GM06990 (cell line): ENCODE data around the gene TEX51.
A peak's percentile ranks its signal among the peaks of the same experiment; 100 is the strongest.

Experiments
- DNase-seq: peaks from one replicate; pipeline ENCODE4 v3.0.0-alpha.2; 2011; ENCODE audit not compliant: insufficient read length; ENCODE audit errors: extremely low read depth
- H3K27me3 ChIP-seq: replicated peaks from 2 replicates; pipeline ENCODE4 v1.6.0; 2011; ENCODE audit warnings: low read length; ENCODE audit not compliant: control insufficient read depth, insufficient read depth
- H3K36me3 ChIP-seq: 2 replicates; pipeline ENCODE4 v1.5.1; 2011; ENCODE audit warnings: low read length; ENCODE audit not compliant: control insufficient read depth, insufficient read depth
- H3K4me3 ChIP-seq: replicated peaks from 2 replicates; pipeline ENCODE4 v1.5.1; 2011; ENCODE audit warnings: low read depth, mild to moderate bottlenecking, control low read depth, low read length
- TF ChIP-seq, protein P1 (sequence below): IDR thresholded peaks from 2 replicates; pipeline ENCODE4 v1.5.1; 2011; ENCODE audit warnings: low read length, control low read depth, mild to moderate bottlenecking, inconsistent platforms; ENCODE audit not compliant: insufficient read depth, poor library complexity, severe bottlenecking

TEX51 gene

DNA sequence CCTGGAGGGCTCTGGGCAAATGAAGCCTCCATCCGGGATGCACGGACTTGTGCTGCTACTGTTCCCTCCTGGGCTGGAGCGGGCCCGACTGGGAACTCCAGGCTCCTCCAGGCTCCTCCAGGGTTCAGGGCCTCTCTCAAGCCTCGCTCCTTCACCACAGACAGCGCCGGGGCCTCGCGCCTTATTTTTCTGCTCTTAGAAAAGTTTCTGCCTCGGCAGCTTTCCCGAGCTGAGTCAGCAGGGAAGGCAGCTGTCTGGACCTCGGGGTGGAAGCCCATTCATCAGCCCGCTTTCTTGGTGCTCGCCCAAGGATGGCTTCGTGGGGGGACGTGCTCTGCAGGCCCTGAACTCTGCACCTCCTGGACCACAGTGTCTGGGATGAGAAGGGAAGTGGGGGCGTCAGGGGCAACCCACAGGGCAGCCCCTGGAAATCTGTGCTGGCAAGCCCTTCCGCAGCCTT, 12.9 kb upstream of the TEX51 start:
- H3K36me3 ChIP-seq, result no peaks in the 10 kb centered on the region
- no peak for DNase-seq
- TF ChIP-seq, protein P1, sequence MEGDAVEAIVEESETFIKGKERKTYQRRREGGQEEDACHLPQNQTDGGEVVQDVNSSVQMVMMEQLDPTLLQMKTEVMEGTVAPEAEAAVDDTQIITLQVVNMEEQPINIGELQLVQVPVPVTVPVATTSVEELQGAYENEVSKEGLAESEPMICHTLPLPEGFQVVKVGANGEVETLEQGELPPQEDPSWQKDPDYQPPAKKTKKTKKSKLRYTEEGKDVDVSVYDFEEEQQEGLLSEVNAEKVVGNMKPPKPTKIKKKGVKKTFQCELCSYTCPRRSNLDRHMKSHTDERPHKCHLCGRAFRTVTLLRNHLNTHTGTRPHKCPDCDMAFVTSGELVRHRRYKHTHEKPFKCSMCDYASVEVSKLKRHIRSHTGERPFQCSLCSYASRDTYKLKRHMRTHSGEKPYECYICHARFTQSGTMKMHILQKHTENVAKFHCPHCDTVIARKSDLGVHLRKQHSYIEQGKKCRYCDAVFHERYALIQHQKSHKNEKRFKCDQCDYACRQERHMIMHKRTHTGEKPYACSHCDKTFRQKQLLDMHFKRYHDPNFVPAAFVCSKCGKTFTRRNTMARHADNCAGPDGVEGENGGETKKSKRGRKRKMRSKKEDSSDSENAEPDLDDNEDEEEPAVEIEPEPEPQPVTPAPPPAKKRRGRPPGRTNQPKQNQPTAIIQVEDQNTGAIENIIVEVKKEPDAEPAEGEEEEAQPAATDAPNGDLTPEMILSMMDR, result no peak
- no peak overlapping the region; the same call in 1 of the 2 replicates for H3K4me3 ChIP-seq
- H3K27me3 ChIP-seq, result no peaks in the 10 kb centered on the region; the same call in 1 of the 2 replicates

- no peaks in the 10 kb centered on the region for H3K36me3 ChIP-seq
- no peaks in the 10 kb centered on the region; the same call in 1 of the 2 replicates for H3K27me3 ChIP-seq
- DNase-seq, result peak; percentile 64
- TF ChIP-seq, protein P1, result peak; percentile 71
- peak overlapping the region; percentile 26 for H3K4me3 ChIP-seq
These were observed 12.3 kb upstream of the TEX51 start for GRCh38 chr2:126886211-126886915.

DNA sequence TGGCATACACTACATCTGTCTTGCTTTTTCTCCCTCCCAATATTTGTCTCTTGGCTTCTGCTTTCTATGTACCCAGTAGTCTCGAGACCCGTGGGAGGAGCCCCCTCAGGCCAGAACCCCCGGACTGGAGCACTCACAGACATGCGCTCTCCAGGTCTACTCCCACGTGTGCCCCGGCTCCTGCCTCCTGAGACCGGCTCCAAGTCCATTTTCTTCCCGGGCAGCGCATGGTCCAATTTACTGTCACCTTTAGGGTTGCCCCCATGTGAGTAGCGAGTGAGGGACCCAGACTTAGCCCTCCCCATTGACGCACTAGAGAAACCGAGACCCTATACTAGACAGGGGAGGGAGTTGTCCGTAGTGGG, 11.8 kb upstream of the TEX51 start:
- TF ChIP-seq, protein P1, result no peak
- Histone ChIP-seq H3K4me3 (no peak overlapping the region), H3K27me3 (no peaks in the 10 kb centered on the region; the same call in 1 of the 2 replicates), H3K36me3 (no peaks in the 10 kb centered on the region)
- no peak for DNase-seq

DNA sequence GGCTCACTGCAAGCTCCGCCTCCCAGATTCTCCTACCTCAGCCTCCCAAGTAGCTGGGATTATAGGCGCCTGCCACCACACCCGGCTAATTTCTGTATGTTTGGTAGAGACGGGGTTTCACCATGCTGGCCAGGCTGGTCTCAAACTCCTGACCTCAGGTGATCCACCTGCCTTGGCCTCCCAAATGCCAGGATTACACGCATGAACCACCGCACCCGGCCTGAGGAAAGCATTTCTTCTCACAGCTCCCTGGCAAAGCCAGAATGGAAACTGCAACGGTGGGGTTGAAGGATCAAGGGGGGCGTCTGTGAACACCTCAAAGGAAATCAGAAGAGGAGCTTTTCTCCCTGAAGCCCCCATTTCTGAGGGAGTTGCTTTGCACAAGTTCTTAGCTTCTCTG, 11.2 kb upstream of the TEX51 start:
- Histone ChIP-seq H3K4me3 (no peak overlapping the region), H3K36me3 (no peaks in the 10 kb centered on the region), H3K27me3 (no peaks in the 10 kb centered on the region; the same call in 1 of the 2 replicates)
- TF ChIP-seq, protein P1, result no peak
- no peak for DNase-seq

GRCh38 chr2:126888046-126888445, 10.6 kb upstream of the TEX51 start:
- Histone ChIP-seq H3K27me3 (no peaks in the 10 kb centered on the region; the same call in 1 of the 2 replicates), H3K36me3 (no peaks in the 10 kb centered on the region), H3K4me3 (no peak overlapping the region)
- TF ChIP-seq, protein P1, result no peak
- DNase-seq, result no peak
